Spleen (tissue), 11 donors: Measurements from ENCODE around the gene AHNAK2. TPM values are rescaled to one million over a fixed set of nuclear protein-coding genes. Genes with fewer than 3 reads are reported as not detected.

Source experiments
- DNase-seq: peaks from one replicate; pipeline ENCODE4 v3.0.0-alpha.2; 2020
- H3K27ac ChIP-seq, 8 donors: fragments of 200-600 bp; sonication (generic) in 7 of 8; 1 replicate in 4 of 8; 2 replicates in 4 of 8; pipeline versions ENCODE4 v1.5.0 to v1.8.0; 2016 to 2021; ENCODE audit warnings: inconsistent platforms in 4 of 8, mild to moderate bottlenecking in 4 of 8, moderate library complexity in 1 of 8
- H3K27me3 ChIP-seq, 7 donors: fragments of 200-600 bp; sonication (generic) in 6 of 7; replicated peaks in 1 of 7; 1 replicate in 4 of 7; 2 replicates in 3 of 7; pipeline versions ENCODE4 v1.5.0 to v1.8.0; 2016 to 2021; ENCODE audit warnings: inconsistent platforms in 3 of 7, mild to moderate bottlenecking in 1 of 7
- H3K36me3 ChIP-seq, 6 donors: fragments of 200-600 bp; sonication (generic) in 5 of 6; 1 replicate in 4 of 6; 2 replicates in 2 of 6; pipeline versions ENCODE4 v1.5.0 to v1.8.0; 2016 to 2021; ENCODE audit warnings: inconsistent platforms in 2 of 6
- H3K4me1 ChIP-seq, 6 donors: fragments of 200-600 bp; sonication (generic) in 5 of 6; 1 replicate in 3 of 6; 2 replicates in 3 of 6; pipeline versions ENCODE4 v1.5.0 to v1.8.0; 2016 to 2021; ENCODE audit warnings: inconsistent platforms in 3 of 6
- H3K4me3 ChIP-seq, 8 donors: fragments of 200-600 bp; sonication (generic) in 7 of 8; 1 replicate in 4 of 8; 2 replicates in 4 of 8; pipeline versions ENCODE4 v1.5.0 to v1.8.0; 2016 to 2021; ENCODE audit warnings: inconsistent platforms in 4 of 8, mild to moderate bottlenecking in 4 of 8, moderate library complexity in 2 of 8
- H3K9me3 ChIP-seq, 8 donors: fragments of 200-600 bp; sonication (generic) in 7 of 8; 1 replicate in 4 of 8; 2 replicates in 4 of 8; pipeline versions ENCODE4 v1.5.0 to v1.8.0; 2016 to 2021; ENCODE audit warnings: inconsistent platforms in 4 of 8
- POLR2A ChIP-seq, 3 donors: fragments of 450-650 bp; IDR thresholded peaks; one replicate each; pipeline ENCODE4 v1.5.1; 2017; ENCODE audit warnings: antibody characterized with exemption in 3 of 3, mild to moderate bottlenecking in 1 of 3
- POLR2AphosphoS5 ChIP-seq, 3 donors: sonication (generic); formaldehyde crosslinking; IDR thresholded peaks; one replicate each; pipeline ENCODE4 v1.5.1; 2017; ENCODE audit warnings: antibody characterized with exemption in 3 of 3
- WGBS, 5 donors: extraction: QIAGEN DNeasy Blood & Tissue Kit in 3 of 5; methylation state at CpG; one replicate each; pipeline versions ENCODE4 v1.1.5 to v1.1.7; 2013 to 2018; 5-methylcytosine and 5-hydroxymethylcytosine counted together
- intact Hi-C: fragments of 100-400 bp; cut with DNase I; formaldehyde crosslinking; loops from one replicate; pipeline ENCODE4 v1.15.0; 2023; ENCODE audit warnings: low total_unique reads
- polyA plus RNA-seq, 3 donors: library from polyadenylated mRNA; stranded (reverse); fragments of 200-250 nt; gene quantifications; one replicate each; pipeline ENCODE4 v1.2.1, GENCODE V29; 2013
- total RNA-seq, 7 donors: library from RNA; depleted of rRNA in 3 of 7; stranded (reverse); fragments of >200 nt in 3 of 7; fragmentation: NEBNext Ultra II Directional in 4 of 7; extraction: Animal tissue kit (Norgen Biotek cat#: 25700) in 4 of 7; gene quantifications; one replicate each; pipeline versions ENCODE4 v1.1.0 to v1.2.1, GENCODE V29; 2016 to 2021
- TF ChIP-seq, protein P1 (sequence below), 11 experiments: fragments of 200-600 bp in 7 of 11; fragments of 450-650 bp in 4 of 11; sonication (generic) in 4 of 11; IDR thresholded peaks in 8 of 11; conservative IDR thresholded peaks in 3 of 11; 1 replicate in 7 of 11; 2 replicates in 4 of 11; pipeline versions ENCODE4 v1.4.0 to v1.8.0; 2016 to 2021; ENCODE audit warnings: antibody characterized with exemption in 11 of 11, inconsistent platforms in 4 of 11, mild to moderate bottlenecking in 1 of 11
- donor health status: healthy with polysubstance abuse.
- donor health status: DM: no; HTN: no; CAD: no; lungs with moderate emphysema.
- donor health status: DM: no; HTN: no; CAD: no.
- donor health status: Bipolar disorder and iron deficiency.
- donor health status: healthy.
- donor health status: DM: no; HTN: no; CAD: no.
- donor health status: DM: yes; HTN: yes; CAD: no.

AHNAK2 gene
- total and polyA plus RNA-seq, 10 donors = 0.26 to 1.3 (median 0.71) TPM

DNA sequence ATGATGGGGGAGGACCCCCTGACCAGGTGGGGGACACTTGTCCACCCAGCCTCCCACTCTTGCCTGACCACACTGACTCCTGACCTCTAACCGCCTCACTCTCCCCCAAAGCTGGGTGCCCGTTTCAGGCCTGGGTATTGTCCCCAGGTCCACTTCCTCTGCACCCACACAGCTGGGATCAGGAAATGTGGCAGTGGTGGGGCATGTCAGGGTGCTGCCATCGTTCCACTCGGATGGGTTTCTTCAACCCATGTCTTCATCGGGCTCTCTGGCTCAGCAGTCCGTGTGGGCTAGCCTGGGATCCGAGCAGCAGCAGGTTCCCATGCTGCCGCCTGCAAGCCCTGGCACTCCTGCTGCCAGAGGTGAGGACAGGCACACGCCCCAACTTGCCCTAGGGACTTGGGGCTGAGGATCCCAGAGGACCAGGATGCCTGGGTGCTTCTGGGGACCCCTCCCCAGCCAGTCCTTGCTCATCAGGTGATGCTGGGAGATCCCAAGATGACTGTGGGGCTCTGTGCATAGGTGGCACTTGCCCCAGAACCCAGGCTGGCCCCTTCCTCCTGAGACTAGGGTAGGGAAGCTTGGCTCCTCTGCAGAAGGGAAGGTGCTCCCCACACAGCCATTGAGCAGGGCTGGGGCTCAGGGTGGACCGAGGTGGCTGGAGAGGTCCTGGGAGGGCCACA, 4.5 kb upstream of the AHNAK2 start:
- WGBS, 5 donors = 69 to 86% (median 75%) methylated on average over 3 to 10 of the region's 10 CpGs
- Histone ChIP-seq H3K4me1 (peaks cover 8 to 37% (median 24%) of the 10 kb centered on the region in 6 donors), H3K36me3 (no peaks in the 10 kb centered on the region), H3K27ac (no peak overlapping the region), H3K9me3 (no peaks in the 10 kb centered on the region), H3K27me3 (peaks cover 0 to 18% (median 9%) of the 10 kb centered on the region in 7 donors), H3K4me3 (no peak overlapping the region)
- no peak for TF ChIP-seq POLR2AphosphoS5 (IDR thresholded peaks at IDR 0.05)
- TF ChIP-seq, protein P1, sequence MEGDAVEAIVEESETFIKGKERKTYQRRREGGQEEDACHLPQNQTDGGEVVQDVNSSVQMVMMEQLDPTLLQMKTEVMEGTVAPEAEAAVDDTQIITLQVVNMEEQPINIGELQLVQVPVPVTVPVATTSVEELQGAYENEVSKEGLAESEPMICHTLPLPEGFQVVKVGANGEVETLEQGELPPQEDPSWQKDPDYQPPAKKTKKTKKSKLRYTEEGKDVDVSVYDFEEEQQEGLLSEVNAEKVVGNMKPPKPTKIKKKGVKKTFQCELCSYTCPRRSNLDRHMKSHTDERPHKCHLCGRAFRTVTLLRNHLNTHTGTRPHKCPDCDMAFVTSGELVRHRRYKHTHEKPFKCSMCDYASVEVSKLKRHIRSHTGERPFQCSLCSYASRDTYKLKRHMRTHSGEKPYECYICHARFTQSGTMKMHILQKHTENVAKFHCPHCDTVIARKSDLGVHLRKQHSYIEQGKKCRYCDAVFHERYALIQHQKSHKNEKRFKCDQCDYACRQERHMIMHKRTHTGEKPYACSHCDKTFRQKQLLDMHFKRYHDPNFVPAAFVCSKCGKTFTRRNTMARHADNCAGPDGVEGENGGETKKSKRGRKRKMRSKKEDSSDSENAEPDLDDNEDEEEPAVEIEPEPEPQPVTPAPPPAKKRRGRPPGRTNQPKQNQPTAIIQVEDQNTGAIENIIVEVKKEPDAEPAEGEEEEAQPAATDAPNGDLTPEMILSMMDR (IDR thresholded peaks at IDR 0.05 in 8 of 11, conservative IDR thresholded peaks at IDR 0.05 in 3 of 11) = no peak
- no peak for TF ChIP-seq POLR2A (IDR thresholded peaks at IDR 0.05)
- peak; percentile 62 for DNase-seq
- intact Hi-C loops = no loop called here

DNA sequence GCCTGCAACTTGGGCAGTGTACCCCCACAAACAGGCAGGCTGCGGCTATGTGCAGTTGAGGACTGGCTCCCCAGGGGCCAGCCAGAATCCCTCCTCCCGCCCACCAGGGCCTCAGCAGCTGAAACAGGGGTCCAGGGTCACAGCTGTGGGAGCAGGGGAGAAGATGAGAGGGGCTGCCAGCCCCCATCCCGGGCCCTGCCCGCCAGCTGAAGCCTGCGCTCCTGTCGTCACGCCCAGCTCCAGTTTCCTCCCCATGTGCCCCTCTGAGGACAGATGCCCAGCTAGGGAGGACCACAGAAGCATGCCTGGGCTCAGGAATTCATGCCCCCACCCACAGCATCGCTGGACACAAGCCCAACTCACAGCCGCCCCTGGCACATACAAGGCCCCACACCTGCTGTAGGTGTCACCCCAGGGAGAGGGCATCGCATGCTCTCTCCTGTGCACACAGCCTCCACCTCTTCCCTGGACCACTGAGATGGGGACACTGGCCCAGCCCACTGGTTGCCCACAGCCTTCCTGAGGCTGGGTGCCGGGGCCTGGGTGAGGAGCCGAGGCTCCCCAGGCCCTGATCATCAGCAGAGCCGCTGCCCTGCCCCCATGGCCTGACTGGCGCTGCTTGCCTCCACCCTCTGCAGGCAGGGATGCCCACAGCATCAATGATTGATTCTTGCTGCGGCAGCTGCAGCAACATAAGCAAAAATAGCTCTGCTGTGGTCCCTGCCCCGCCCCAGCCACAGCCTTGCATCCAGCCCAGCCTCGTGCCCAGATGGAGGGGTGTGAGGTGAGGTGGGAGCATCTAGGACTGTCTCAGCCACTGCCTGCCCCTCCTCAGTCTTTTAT, 3.7 kb upstream of the AHNAK2 start:
- intact Hi-C loops = no loop called here
- 72 to 84% (median 79%) methylated on average over 7 to 17 of the region's 17 CpGs for WGBS, 5 donors

DNA sequence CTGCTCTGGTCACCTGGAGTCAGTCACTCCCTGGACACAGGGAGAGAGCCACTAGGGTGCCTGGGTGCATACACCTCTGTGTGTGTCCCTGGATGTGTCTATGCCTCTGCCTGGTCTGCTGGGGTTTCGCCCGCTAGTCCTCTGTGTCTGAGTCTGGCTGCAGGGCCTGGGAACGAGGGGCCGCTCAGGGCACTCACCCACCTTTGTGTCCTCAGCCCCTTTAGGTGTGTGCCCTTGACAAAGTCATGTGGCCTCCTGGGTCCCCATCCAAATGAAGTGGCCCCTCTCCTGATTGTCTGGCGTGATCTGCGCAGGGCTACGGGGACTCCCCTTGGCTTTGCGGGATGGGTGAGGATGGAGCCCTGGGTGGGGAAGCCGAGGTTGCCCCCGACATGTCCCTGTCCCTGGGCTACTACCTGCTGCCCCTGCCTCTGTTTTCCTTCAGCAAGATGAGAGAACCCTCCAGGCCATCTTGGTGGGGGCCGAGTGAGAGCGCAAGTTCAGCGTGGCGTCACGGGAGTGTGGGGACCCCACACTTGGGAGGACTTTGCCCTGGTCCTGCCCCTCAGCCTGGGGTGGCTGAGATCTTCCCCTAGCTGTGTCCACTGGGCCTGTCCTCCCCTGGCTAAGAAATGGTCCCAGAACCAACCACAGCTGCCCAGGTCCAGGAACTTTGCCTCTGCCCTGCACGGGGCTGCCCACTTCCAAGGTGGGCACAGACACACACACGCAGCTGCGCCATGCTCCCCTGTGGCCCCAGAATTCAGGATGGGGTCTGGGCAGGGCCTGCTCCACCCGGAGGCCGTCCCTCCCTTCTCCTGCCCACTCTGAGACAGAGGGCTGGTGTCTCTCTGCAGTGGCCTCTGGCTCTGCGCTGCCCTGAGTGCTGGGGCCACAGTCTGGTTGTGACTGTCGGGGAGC, 2.7 kb upstream of the AHNAK2 start:
- Histone ChIP-seq H3K4me3 (no peak overlapping the region), H3K27ac (no peak overlapping the region), H3K27me3 (peaks cover 0 to 36% (median 28%) of the 10 kb centered on the region in 7 donors), H3K36me3 (no peaks in the 10 kb centered on the region), H3K4me1 (peaks cover 9 to 39% (median 28%) of the 10 kb centered on the region in 6 donors), H3K9me3 (no peaks in the 10 kb centered on the region)
- 82 to 92% (median 90%) methylated on average over 17 to 22 of the region's 22 CpGs for WGBS, 5 donors
- TF ChIP-seq POLR2AphosphoS5 (IDR thresholded peaks at IDR 0.05) = no peak
- TF ChIP-seq POLR2A (IDR thresholded peaks at IDR 0.05) = no peak
- TF ChIP-seq, protein P1 (IDR thresholded peaks at IDR 0.05 in 8 of 11, conservative IDR thresholded peaks at IDR 0.05 in 3 of 11) = no peak
- intact Hi-C loops = no loop called here
- DNase-seq = peak; percentile 67

More for the DNA sequence above, 3.7 kb upstream of the AHNAK2 start:
- peak; percentile 72 for DNase-seq
- H3K4me3 ChIP-seq = no peak overlapping the region
- no peak overlapping the region for H3K27ac ChIP-seq
- peaks cover 0 to 26% (median 17%) of the 10 kb centered on the region in 7 donors for H3K27me3 ChIP-seq
- H3K9me3 ChIP-seq = no peaks in the 10 kb centered on the region
- peaks cover 14 to 39% (median 28%) of the 10 kb centered on the region in 6 donors for H3K4me1 ChIP-seq
- H3K36me3 ChIP-seq = no peaks in the 10 kb centered on the region
- TF ChIP-seq POLR2AphosphoS5 (IDR thresholded peaks at IDR 0.05) (no peak), POLR2A (IDR thresholded peaks at IDR 0.05) (no peak)
- TF ChIP-seq, protein P1 (IDR thresholded peaks at IDR 0.05 in 8 of 11, conservative IDR thresholded peaks at IDR 0.05 in 3 of 11) = no peak
